Esophagus muscularis mucosa (tissue), 4 donors: ENCODE data around the gene UBAP1.

Experiments used
- EP300 ChIP-seq: sonication (generic); formaldehyde crosslinking; IDR thresholded peaks from one replicate; pipeline ENCODE4 v1.6.1; 2017; ENCODE audit warnings: antibody characterized with exemption
- POLR2AphosphoS5 ChIP-seq, 2 donors: sonication (generic); formaldehyde crosslinking; IDR thresholded peaks; one replicate each; pipeline ENCODE4 v1.6.1; 2017; ENCODE audit warnings: antibody characterized with exemption in 2 of 2
- TF ChIP-seq, protein P1 (sequence below), 3 experiments: fragments of 200-600 bp in 2 of 3; fragments of 450-650 bp in 1 of 3; sonication (generic) in 2 of 3; IDR thresholded peaks; one replicate each; pipeline ENCODE4 v1.5.1; 2017 to 2019; ENCODE audit warnings: antibody characterized with exemption in 3 of 3, mild to moderate bottlenecking in 2 of 3, moderate library complexity in 1 of 3

DNA sequence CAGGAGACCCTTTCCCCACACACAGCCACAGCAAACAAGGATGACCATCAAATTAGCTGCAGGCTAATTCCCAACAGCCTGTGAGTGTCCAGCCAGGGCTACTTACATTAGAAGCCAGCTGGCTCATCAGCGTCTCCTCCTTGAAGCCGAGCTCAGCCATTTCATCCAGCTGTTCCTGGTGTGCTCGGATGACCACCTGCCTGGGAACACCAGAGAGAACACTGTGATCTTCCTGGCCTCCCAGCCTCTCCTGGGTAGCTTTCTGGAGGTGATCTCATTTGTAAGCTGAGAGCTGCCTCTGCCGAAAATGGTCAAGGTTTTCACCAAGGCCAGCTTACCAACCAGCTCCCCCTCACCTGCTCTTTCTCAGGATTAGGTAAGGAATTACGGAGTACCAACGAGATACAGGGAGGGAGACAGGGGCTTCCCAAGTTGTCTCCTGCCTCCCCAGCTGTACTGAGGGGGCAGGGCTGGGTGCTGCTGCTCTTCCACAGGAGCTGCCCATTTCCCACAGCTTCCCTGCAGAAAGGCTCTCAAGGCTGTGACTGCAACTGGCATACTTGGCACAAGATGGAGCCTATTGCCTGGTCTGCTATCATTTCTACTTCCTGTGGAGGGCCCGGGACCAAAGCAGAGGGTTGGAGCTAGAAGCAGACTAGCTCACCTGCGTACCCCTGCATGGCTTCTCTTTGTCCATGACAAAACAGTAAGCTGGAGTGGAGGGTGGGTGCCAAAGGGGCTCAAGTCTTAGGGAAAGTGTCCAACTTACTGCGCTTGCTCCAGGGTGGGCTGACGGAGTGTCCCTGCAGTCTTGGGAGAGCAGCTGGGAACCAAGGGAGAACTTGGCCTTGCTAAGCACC lies 76.4 kb downstream of the UBAP1 start:
- TF ChIP-seq, protein P1, sequence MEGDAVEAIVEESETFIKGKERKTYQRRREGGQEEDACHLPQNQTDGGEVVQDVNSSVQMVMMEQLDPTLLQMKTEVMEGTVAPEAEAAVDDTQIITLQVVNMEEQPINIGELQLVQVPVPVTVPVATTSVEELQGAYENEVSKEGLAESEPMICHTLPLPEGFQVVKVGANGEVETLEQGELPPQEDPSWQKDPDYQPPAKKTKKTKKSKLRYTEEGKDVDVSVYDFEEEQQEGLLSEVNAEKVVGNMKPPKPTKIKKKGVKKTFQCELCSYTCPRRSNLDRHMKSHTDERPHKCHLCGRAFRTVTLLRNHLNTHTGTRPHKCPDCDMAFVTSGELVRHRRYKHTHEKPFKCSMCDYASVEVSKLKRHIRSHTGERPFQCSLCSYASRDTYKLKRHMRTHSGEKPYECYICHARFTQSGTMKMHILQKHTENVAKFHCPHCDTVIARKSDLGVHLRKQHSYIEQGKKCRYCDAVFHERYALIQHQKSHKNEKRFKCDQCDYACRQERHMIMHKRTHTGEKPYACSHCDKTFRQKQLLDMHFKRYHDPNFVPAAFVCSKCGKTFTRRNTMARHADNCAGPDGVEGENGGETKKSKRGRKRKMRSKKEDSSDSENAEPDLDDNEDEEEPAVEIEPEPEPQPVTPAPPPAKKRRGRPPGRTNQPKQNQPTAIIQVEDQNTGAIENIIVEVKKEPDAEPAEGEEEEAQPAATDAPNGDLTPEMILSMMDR (IDR thresholded peaks at IDR 0.05): no peak
- TF ChIP-seq POLR2AphosphoS5 (IDR thresholded peaks at IDR 0.05): peak; percentile 30 to 77
- no peak for TF ChIP-seq EP300
